ENCODE measurements around the gene POLG. TPM values are rescaled to one million over a fixed set of nuclear protein-coding genes. Genes with fewer than 3 reads are reported as not detected.

Gene POLG
- total and polyA plus RNA-seq, 9 donors: 36.6 to 53.2 (median 39.4) TPM

DNA sequence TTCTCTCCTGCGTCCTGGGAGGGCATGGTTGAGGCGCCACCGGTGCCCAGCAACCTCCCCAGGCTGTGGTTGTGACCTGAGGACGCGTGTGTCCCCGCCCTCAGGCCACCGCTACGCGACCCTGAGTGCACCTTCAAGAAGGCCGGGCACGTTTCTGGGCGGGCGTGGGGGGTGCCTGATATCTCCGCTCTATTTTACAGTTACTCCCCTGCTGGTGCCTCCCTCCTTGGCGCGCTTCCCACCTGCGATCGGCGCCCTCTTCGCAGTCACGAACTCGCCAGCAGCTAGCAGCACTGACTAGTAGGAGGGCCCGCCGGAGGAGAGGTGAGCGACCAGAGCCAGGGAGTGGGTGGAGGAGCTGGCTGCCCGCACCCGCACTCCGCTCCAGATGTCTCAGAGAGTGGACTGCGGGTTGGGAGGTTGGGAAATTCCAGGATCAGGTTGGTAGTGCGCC is 43.2 kb upstream of the POLG start:
- Histone ChIP-seq H3K4me1 (ENCODE audit: control insufficient read depth, insufficient read depth, low read length) (peaks cover 18% of the 10 kb centered on the region), H3K27me3 (ENCODE audit: control insufficient read depth, insufficient read depth, low read length) (peaks cover 89% of the 10 kb centered on the region), H3K27ac (ENCODE audit: low read length) (no peak overlapping the region), H3K36me3 (ENCODE audit: control insufficient read depth, insufficient read depth, low read length) (no peaks in the 10 kb centered on the region), H3K9me3 (replicated peaks; ENCODE audit: control insufficient read depth, low read depth, low read length) (no peaks in the 10 kb centered on the region), H3K4me3 (ENCODE audit: low read length) (no peak overlapping the region)
- peak; percentile 25 for DNase-seq
- 3% methylated on average over 19 of the region's 30 CpGs for WGBS (ENCODE audit: insufficient coverage)

DNA sequence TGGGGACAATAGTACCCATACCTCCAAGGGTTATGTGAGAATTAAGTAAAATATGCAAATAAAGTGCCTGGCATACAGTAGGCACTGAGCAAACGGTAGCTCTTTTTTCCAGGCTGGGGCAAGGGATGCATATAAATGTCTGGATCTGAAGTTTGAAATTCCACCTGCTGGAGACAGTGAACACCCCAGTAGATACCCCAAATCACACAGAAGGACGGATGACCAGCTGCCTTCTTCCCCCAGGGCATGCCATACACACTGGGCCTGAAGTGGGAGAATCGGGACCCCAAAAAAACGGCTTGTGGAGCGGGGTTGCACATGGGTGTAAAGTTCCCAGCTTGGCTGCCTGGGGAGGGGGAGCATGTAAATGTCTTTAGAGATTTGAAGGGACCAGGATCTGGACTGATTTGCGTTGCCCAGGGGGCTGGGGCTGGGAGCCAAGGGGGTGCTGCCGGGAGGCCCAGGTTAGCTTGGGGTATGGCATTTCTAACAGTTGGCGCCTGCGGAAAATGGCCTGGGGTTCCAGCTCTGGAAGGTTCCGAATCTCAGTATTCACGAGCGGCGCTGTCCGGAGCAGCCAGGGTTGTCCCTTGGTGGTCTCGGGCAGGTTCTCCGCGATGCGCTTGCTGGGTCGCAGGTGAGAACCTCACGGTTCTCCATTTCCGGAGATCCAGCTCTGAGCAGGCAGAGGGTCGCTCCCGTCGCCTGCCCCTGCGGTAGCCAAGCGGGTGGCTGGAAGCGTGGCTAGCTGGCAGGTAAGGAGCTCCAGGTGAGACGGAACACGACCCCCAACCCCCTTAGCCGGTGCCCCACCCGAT is 42.6 kb upstream of the POLG start:
- no peaks in the 10 kb centered on the region for H3K9me3 ChIP-seq (replicated peaks; ENCODE audit: control insufficient read depth, low read depth, low read length)
- H3K36me3 ChIP-seq (ENCODE audit: control insufficient read depth, insufficient read depth, low read length): no peaks in the 10 kb centered on the region
- H3K4me3 ChIP-seq (ENCODE audit: low read length): no peak overlapping the region
- peaks cover 92% of the 10 kb centered on the region for H3K27me3 ChIP-seq (ENCODE audit: control insufficient read depth, insufficient read depth, low read length)
- WGBS (ENCODE audit: insufficient coverage): 7% methylated on average over 27 of the region's 31 CpGs
- peaks cover 18% of the 10 kb centered on the region for H3K4me1 ChIP-seq (ENCODE audit: control insufficient read depth, insufficient read depth, low read length)
- H3K27ac ChIP-seq (ENCODE audit: low read length): no peak overlapping the region
- no peak for DNase-seq

DNA sequence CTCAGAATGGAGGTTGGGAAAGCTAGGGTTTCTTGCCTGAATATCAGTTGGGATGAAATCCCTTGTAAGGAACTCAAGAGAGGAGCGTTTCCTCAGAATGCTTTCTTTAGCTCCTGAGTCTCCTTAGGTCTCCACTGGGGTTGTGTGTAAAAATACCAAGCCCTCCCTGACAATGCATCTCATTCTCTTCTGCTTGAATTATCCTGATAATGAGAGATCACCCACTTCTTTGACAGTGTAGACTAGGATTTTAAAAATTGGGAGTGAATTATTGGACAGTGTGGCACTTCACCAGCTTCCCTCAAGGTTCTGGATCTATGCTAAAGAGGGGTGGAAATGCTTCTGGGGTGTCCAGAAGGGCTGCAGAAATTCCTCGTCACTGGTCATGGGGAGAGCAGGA is 41.8 kb upstream of the POLG start:
- Histone ChIP-seq H3K4me1 (ENCODE audit: control insufficient read depth, insufficient read depth, low read length) (peaks cover 20% of the 10 kb centered on the region), H3K27me3 (ENCODE audit: control insufficient read depth, insufficient read depth, low read length) (peaks cover 93% of the 10 kb centered on the region), H3K27ac (ENCODE audit: low read length) (no peak overlapping the region), H3K36me3 (ENCODE audit: control insufficient read depth, insufficient read depth, low read length) (no peaks in the 10 kb centered on the region), H3K4me3 (ENCODE audit: low read length) (no peak overlapping the region), H3K9me3 (replicated peaks; ENCODE audit: control insufficient read depth, low read depth, low read length) (no peaks in the 10 kb centered on the region)
- no peak for DNase-seq
- WGBS (ENCODE audit: insufficient coverage): 67% methylated on average over 1 of the region's 2 CpGs

DNA sequence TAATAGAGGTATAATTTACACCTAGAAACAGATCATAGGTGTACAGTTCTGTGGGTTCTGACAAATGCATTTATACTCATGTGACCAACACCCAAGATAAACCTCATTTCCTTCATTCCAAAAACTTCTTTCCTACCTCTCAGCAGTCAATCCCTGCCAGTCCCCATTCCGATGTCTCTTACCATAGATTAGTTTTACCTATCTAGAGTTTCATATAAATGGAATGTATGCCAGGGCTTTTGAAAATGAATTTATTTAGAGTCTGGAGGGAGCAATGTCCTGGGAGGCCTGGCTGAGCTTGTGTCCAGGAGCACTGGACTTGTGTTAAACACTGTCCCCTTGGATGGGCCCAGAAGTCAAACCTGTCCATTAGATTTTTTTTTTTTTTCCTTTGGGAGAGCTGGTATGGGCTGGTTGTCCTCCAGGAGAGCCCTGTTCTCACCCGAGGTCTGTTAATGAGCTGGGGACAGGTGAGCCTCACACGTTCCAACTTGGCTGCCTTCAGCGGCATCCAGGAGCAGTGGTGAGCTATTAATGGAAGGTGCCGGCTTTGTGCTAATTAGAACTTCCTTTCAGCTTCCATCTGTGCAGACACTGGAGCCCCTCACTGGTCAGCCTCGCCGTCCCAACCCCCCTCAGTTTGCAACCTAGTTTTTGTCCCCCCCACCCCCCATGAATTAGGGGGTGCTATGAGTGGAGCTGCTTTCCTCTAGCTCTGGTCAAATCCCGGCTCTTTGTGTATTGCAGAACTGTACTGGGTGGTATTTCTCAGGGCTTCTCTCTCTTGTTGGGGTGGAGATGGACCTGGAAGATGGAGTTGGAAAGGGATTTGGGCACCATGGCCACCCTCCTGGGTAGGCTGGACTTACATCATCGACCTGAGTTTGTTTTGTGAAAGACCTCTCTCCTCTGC is 40.7 kb upstream of the POLG start:
- peaks cover 25% of the 10 kb centered on the region for H3K4me1 ChIP-seq (ENCODE audit: control insufficient read depth, insufficient read depth, low read length)
- DNase-seq: no peak
- no peaks in the 10 kb centered on the region for H3K36me3 ChIP-seq (ENCODE audit: control insufficient read depth, insufficient read depth, low read length)
- peaks cover 93% of the 10 kb centered on the region for H3K27me3 ChIP-seq (ENCODE audit: control insufficient read depth, insufficient read depth, low read length)
- H3K27ac ChIP-seq (ENCODE audit: low read length): no peak overlapping the region
- no peak overlapping the region for H3K4me3 ChIP-seq (ENCODE audit: low read length)
- 25% methylated on average over 1 of the region's 9 CpGs for WGBS (ENCODE audit: insufficient coverage)
- H3K9me3 ChIP-seq (replicated peaks; ENCODE audit: control insufficient read depth, low read depth, low read length): no peaks in the 10 kb centered on the region

DNA sequence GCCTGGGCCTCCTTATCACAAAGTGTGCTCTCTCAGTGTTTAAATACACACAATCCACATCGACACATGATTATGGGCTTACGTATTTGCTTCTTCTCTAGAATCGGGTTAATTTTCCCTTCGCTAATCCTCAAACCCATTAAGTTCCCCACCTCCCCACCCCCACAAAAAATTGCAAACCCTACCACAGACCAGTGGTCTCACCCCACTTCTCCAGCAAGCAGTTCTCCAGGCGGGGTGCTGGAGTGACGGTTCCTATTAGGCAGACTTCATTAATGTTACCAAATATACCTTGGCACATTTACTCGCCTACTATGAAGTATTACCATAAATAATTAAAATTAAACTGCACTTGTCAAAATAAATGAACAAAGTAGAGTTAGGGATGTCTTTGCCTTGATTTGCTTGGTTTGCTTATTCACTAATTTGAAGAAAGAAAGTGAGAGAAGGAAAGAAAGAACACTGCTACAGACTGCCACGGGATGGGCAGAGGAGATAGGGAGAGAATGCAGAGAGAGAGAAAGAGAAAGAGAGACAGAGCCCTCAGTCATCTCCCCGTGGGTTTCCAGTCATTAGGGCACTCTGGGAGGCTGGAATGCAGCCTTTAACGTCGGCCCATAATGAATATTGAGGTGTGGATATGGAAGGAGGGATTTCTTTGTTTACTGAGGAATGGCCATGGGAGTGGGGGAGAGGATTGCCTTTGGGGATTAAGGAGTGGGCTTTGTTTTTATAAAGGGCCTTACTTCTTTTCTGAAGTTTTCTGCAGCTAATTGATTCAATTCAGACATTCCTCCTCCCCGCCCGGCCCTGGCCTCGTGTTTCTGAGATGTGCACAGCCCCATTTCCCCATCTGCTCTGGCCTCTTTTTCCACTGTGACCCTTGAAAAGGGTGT is 39.7 kb upstream of the POLG start:
- no peaks in the 10 kb centered on the region for H3K9me3 ChIP-seq (replicated peaks; ENCODE audit: control insufficient read depth, low read depth, low read length)
- H3K27me3 ChIP-seq (ENCODE audit: control insufficient read depth, insufficient read depth, low read length): peaks cover 93% of the 10 kb centered on the region
- H3K27ac ChIP-seq (ENCODE audit: low read length): no peak overlapping the region
- H3K36me3 ChIP-seq (ENCODE audit: control insufficient read depth, insufficient read depth, low read length): no peaks in the 10 kb centered on the region
- DNase-seq: no peak
- H3K4me1 ChIP-seq (ENCODE audit: control insufficient read depth, insufficient read depth, low read length): peaks cover 23% of the 10 kb centered on the region
- H3K4me3 ChIP-seq (ENCODE audit: low read length): no peak overlapping the region
- 8% methylated on average over 11 of the region's 14 CpGs for WGBS (ENCODE audit: insufficient coverage)

DNA sequence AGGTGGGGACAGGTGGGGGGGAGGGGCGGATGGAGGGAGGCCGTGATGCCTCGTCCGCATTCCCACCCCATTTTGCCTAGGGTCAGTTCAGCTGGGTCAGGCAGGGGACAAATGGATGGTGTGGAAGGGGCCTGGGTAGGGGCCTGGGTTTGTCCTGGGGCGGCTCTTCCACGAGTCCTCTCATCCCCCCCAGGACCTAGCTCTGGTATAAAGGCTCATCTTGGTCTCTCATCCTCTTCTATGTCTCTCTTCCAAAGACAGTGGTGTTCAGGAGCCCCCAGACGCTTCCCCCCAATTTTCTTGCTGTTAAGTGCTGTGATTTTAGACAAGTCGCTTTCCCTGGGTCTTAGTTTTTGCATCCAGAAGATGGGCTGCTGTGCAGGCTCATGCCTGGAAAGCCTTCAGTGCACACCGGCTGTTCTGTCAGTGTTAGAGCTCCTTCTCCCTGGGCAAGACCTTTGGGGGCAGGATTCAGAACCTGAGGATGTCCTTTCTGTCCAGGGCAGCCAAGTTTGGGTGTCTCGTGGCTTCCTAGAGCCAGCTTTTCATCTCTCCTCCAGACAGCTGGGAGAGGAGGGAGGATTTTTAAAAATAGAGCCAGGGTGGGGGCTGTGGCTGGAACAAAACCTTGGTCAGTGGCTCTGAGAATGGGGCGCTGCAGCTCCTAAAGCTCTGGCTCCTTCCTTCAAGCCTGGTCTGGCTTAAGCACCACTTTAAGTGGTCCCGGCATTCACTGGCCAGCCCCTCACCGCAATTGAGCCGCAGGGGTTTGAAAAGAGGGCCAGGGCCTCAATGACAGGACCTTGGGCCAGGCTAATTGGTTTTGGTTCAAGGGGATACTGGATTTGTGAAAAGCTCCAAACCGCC is 37.7 kb upstream of the POLG start:
- DNase-seq: no peak
- H3K36me3 ChIP-seq (ENCODE audit: control insufficient read depth, insufficient read depth, low read length): no peaks in the 10 kb centered on the region
- peaks cover 93% of the 10 kb centered on the region for H3K27me3 ChIP-seq (ENCODE audit: control insufficient read depth, insufficient read depth, low read length)
- 13% methylated on average over 8 of the region's 15 CpGs for WGBS (ENCODE audit: insufficient coverage)
- H3K27ac ChIP-seq (ENCODE audit: low read length): no peak overlapping the region
- peaks cover 8% of the 10 kb centered on the region for H3K4me1 ChIP-seq (ENCODE audit: control insufficient read depth, insufficient read depth, low read length)
- H3K4me3 ChIP-seq (ENCODE audit: low read length): no peak overlapping the region
- H3K9me3 ChIP-seq (replicated peaks; ENCODE audit: control insufficient read depth, low read depth, low read length): no peaks in the 10 kb centered on the region

DNA sequence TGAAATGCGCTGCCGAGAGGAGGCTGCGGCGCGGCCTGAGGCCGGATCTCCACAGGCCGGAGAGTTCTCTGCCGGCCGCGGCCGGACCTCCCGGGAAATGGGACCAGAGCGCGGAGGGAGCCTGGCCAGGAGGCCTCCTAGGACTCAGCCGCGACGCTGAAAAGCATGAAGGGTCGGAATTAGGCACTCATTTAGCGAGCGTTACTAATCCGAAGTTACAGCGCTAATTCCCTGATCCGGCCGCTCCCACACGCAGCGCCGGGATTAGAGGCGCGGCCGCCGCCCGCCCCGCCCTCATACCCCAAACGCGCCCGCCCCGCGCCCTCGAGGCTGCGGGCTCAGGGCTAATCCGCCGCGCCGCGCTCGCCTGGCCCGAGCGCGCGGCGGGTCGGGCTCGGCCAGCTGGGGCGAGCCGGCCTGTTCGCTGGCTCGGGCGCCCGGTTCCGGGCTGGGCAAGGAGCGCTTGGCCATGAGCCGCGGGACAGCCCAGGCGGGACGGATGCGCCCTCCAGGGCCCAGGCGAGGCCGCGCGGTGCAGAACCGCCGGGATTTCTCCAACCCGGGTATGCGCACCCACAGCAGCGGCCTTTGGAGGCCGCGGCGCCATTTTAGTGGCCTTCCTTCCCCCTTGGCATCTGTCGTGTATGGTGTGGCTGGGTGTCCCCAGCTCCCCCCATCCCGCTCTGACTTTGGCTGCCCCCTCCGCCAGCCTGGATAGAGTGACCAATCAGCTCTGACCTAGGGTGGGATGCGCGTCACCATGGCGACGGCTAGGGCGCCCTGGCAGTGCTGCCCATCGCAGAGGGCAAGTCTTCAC is 36.8 kb upstream of the POLG start:
- Histone ChIP-seq H3K4me3 (ENCODE audit: low read length) (no peak overlapping the region), H3K27ac (ENCODE audit: low read length) (no peak overlapping the region), H3K4me1 (ENCODE audit: control insufficient read depth, insufficient read depth, low read length) (peaks cover 12% of the 10 kb centered on the region), H3K36me3 (ENCODE audit: control insufficient read depth, insufficient read depth, low read length) (no peaks in the 10 kb centered on the region), H3K27me3 (ENCODE audit: control insufficient read depth, insufficient read depth, low read length) (peaks cover 93% of the 10 kb centered on the region), H3K9me3 (replicated peaks; ENCODE audit: control insufficient read depth, low read depth, low read length) (no peaks in the 10 kb centered on the region)
- WGBS (ENCODE audit: insufficient coverage): under 1% methylated on average over 76 of the region's 87 CpGs
- DNase-seq: no peak

DNA sequence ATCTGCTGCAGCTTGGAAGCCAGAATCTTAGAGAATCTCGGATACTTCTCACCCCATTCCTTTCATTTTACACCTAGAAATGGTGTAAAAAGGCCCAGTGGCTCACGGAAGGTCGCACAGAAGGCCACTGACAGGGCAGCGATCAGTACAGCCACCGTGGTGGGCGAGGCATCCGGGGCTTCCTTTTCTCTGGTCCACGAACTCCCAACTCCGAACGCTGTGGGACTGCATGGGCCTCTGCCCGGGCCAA is 36.3 kb upstream of the POLG start:
- H3K27ac ChIP-seq (ENCODE audit: low read length): no peak overlapping the region
- H3K4me1 ChIP-seq (ENCODE audit: control insufficient read depth, insufficient read depth, low read length): peaks cover 12% of the 10 kb centered on the region
- DNase-seq: no peak
- H3K27me3 ChIP-seq (ENCODE audit: control insufficient read depth, insufficient read depth, low read length): peaks cover 95% of the 10 kb centered on the region
- no peaks in the 10 kb centered on the region for H3K36me3 ChIP-seq (ENCODE audit: control insufficient read depth, insufficient read depth, low read length)
- 5% methylated on average over 10 of the region's 11 CpGs for WGBS (ENCODE audit: insufficient coverage)
- no peak overlapping the region for H3K4me3 ChIP-seq (ENCODE audit: low read length)
- H3K9me3 ChIP-seq (replicated peaks; ENCODE audit: control insufficient read depth, low read depth, low read length): no peaks in the 10 kb centered on the region

Measured in muscle of leg (tissue), 11 donors.